Memory B cell (primary cell): ENCODE measurements around the gene UBA1.
A peak's percentile ranks its signal among the peaks of the same experiment; 100 is the strongest.

Experiments used
- ATAC-seq: fragments of 150-1000 bp; cut with Tn5 transposase; 2 replicates; pipeline ENCODE4 v1.10.0; 2021; ENCODE audit warnings: low read depth, mild to moderate bottlenecking, moderate library complexity
- DNase-seq, 2 donors: peaks; one replicate each; pipeline ENCODE4 v3.0.0; 2022; ENCODE audit warnings: low spot score in 2 of 2
- H3K27ac Mint-ChIP-seq: one replicate; pipeline ENCODE4 v1.8.0; 2022; ENCODE audit warnings: mild to moderate bottlenecking, moderate library complexity, mixed read lengths
- H3K27me3 Mint-ChIP-seq: one replicate; pipeline ENCODE4 v1.8.0; 2022; ENCODE audit warnings: mixed read lengths
- H3K36me3 Mint-ChIP-seq: one replicate; pipeline ENCODE4 v1.8.0; 2022; ENCODE audit warnings: mild to moderate bottlenecking, mixed read lengths
- H3K4me1 Mint-ChIP-seq: one replicate; pipeline ENCODE4 v1.8.0; 2022; ENCODE audit warnings: mixed read lengths
- H3K4me3 Mint-ChIP-seq: one replicate; pipeline ENCODE4 v1.8.0; 2022; ENCODE audit warnings: mild to moderate bottlenecking, moderate library complexity, mixed read lengths
- H3K9me3 Mint-ChIP-seq: one replicate; pipeline ENCODE4 v1.8.0; 2022; ENCODE audit warnings: mixed read lengths

UBA1 gene

GRCh38 chrX:47218920-47219815 lies 25.5 kb downstream of the UBA1 start:
- Mint-ChIP-seq H3K9me3 (no peaks in the 10 kb centered on the region), H3K4me3 (peak overlapping the region; percentile 93), H3K36me3 (peaks cover 16% of the 10 kb centered on the region), H3K27ac (peak overlapping the region; percentile 99), H3K27me3 (no peaks in the 10 kb centered on the region), H3K4me1 (peaks cover 35% of the 10 kb centered on the region)
- DNase-seq: peak in 1 of 2 donors; percentile 32
- ATAC-seq: no peak

- DNase-seq (no peak), ATAC-seq (no peak)
- H3K4me1 Mint-ChIP-seq: peaks cover 28% of the 10 kb centered on the region
- H3K27ac Mint-ChIP-seq: no peak overlapping the region
- no peaks in the 10 kb centered on the region for H3K27me3 Mint-ChIP-seq
- peaks cover 11% of the 10 kb centered on the region for H3K36me3 Mint-ChIP-seq
- H3K9me3 Mint-ChIP-seq: no peaks in the 10 kb centered on the region
- H3K4me3 Mint-ChIP-seq: no peak overlapping the region
Observed at GRCh38 chrX:47221756-47222155, 28.1 kb downstream of the UBA1 start.

GRCh38 chrX:47222751-47223350 lies 29.2 kb downstream of the UBA1 start:
- Mint-ChIP-seq H3K36me3 (peaks cover 12% of the 10 kb centered on the region), H3K27ac (no peak overlapping the region), H3K4me3 (no peak overlapping the region), H3K9me3 (no peaks in the 10 kb centered on the region), H3K27me3 (no peaks in the 10 kb centered on the region), H3K4me1 (peaks cover 25% of the 10 kb centered on the region)
- no peak for ATAC-seq
- no peak for DNase-seq

- ATAC-seq: no peak
- H3K36me3 Mint-ChIP-seq: peaks cover 13% of the 10 kb centered on the region
- H3K4me1 Mint-ChIP-seq: peaks cover 25% of the 10 kb centered on the region
- H3K9me3 Mint-ChIP-seq: no peaks in the 10 kb centered on the region
- no peak for DNase-seq
- no peaks in the 10 kb centered on the region for H3K27me3 Mint-ChIP-seq
- H3K4me3 Mint-ChIP-seq: no peak overlapping the region
- no peak overlapping the region for H3K27ac Mint-ChIP-seq
Observed at GRCh38 chrX:47223476-47224250, 30.0 kb downstream of the UBA1 start.

- DNase-seq (no peak), ATAC-seq (no peak)
- Mint-ChIP-seq H3K4me1 (peaks cover 21% of the 10 kb centered on the region), H3K9me3 (no peaks in the 10 kb centered on the region), H3K27ac (no peak overlapping the region), H3K27me3 (no peaks in the 10 kb centered on the region), H3K36me3 (peaks cover 16% of the 10 kb centered on the region), H3K4me3 (no peak overlapping the region)
Observed at GRCh38 chrX:47224266-47224895, 30.8 kb downstream of the UBA1 start.

GRCh38 chrX:47224896-47225290 lies 31.3 kb downstream of the UBA1 start:
- Mint-ChIP-seq H3K9me3 (no peaks in the 10 kb centered on the region), H3K36me3 (peaks cover 17% of the 10 kb centered on the region), H3K4me1 (peaks cover 16% of the 10 kb centered on the region), H3K27me3 (no peaks in the 10 kb centered on the region), H3K27ac (no peak overlapping the region), H3K4me3 (no peak overlapping the region)
- DNase-seq: no peak
- ATAC-seq: no peak

GRCh38 chrX:47226071-47226470 lies 32.4 kb downstream of the UBA1 start:
- Mint-ChIP-seq H3K9me3 (no peaks in the 10 kb centered on the region), H3K36me3 (peaks cover 21% of the 10 kb centered on the region), H3K27me3 (no peaks in the 10 kb centered on the region), H3K27ac (no peak overlapping the region), H3K4me3 (no peak overlapping the region), H3K4me1 (peaks cover 5% of the 10 kb centered on the region)
- DNase-seq (no peak), ATAC-seq (no peak)

- Mint-ChIP-seq H3K27ac (no peak overlapping the region), H3K4me3 (no peak overlapping the region), H3K27me3 (no peaks in the 10 kb centered on the region), H3K36me3 (peaks cover 21% of the 10 kb centered on the region), H3K4me1 (peaks cover 5% of the 10 kb centered on the region), H3K9me3 (no peaks in the 10 kb centered on the region)
- DNase-seq: no peak
- ATAC-seq: no peak
Observed at GRCh38 chrX:47226531-47227333, 33.1 kb downstream of the UBA1 start.

GRCh38 chrX:47227334-47227583 lies 33.6 kb downstream of the UBA1 start:
- Mint-ChIP-seq H3K4me1 (peaks cover under 1% of the 10 kb centered on the region), H3K36me3 (peaks cover 19% of the 10 kb centered on the region), H3K27ac (no peak overlapping the region), H3K9me3 (no peaks in the 10 kb centered on the region), H3K4me3 (no peak overlapping the region), H3K27me3 (no peaks in the 10 kb centered on the region)
- ATAC-seq: no peak
- no peak for DNase-seq

GRCh38 chrX:47228550-47229270 lies 35.1 kb downstream of the UBA1 start:
- H3K27me3 Mint-ChIP-seq: no peaks in the 10 kb centered on the region
- no peaks in the 10 kb centered on the region for H3K4me1 Mint-ChIP-seq
- no peak overlapping the region for H3K27ac Mint-ChIP-seq
- ATAC-seq (no peak), DNase-seq (no peak)
- H3K4me3 Mint-ChIP-seq: no peak overlapping the region
- H3K9me3 Mint-ChIP-seq: no peaks in the 10 kb centered on the region
- peaks cover 17% of the 10 kb centered on the region for H3K36me3 Mint-ChIP-seq

- H3K4me3 Mint-ChIP-seq: no peak overlapping the region
- ATAC-seq (no peak), DNase-seq (no peak)
- no peaks in the 10 kb centered on the region for H3K27me3 Mint-ChIP-seq
- H3K9me3 Mint-ChIP-seq: no peaks in the 10 kb centered on the region
- no peak overlapping the region for H3K27ac Mint-ChIP-seq
- no peaks in the 10 kb centered on the region for H3K4me1 Mint-ChIP-seq
- peaks cover 15% of the 10 kb centered on the region for H3K36me3 Mint-ChIP-seq
Observed at GRCh38 chrX:47229427-47229826, 35.8 kb downstream of the UBA1 start.

- no peaks in the 10 kb centered on the region for H3K9me3 Mint-ChIP-seq
- H3K27ac Mint-ChIP-seq: peak overlapping the region; percentile 9
- H3K4me3 Mint-ChIP-seq: no peak overlapping the region
- peaks cover 15% of the 10 kb centered on the region for H3K36me3 Mint-ChIP-seq
- ATAC-seq (no peak), DNase-seq (no peak)
- H3K4me1 Mint-ChIP-seq: peaks cover under 1% of the 10 kb centered on the region
- no peaks in the 10 kb centered on the region for H3K27me3 Mint-ChIP-seq
Observed at GRCh38 chrX:47230136-47230868, 36.7 kb downstream of the UBA1 start.
